IMR-90 (cell line): Measurements from ENCODE around the gene IL36G. TPM values are rescaled to one million over a fixed set of nuclear protein-coding genes. Genes with fewer than 3 reads are reported as not detected.

Experiments
- ATAC-seq: fragments of 200-7000 bp; cut with Tn5 transposase; 2 replicates; pipeline ENCODE4 v1.9.1; 2020; ENCODE audit warnings: low read depth, mild to moderate bottlenecking, moderate library complexity
- BruUV-seq: library from RNA; stranded (reverse); fragments of 400-500 nt; replicated peaks from 2 replicates; lab custom pipeline; 2021; lab: Mats Ljungman, UMichigan
- CTCF ChIA-PET: fragments of 300-600 bp; formaldehyde crosslinking; extraction: SDS; loops from one replicate; lab custom pipeline; 2021; ENCODE audit warnings: antibody characterized with exemption; lab: Yijun Ruan, JAX
- POLR2A ChIA-PET: fragments of 300-600 bp; sonication (Branson Sonifier 250); formaldehyde crosslinking; loops from one replicate; lab custom pipeline; 2022; ENCODE audit warnings: antibody characterized with exemption; ENCODE audit not compliant: unreplicated experiment; lab: Charles Lee
- DNase-seq: peaks from one replicate; pipeline ENCODE4 v3.0.0; 2013
- H2AFZ ChIP-seq: replicated peaks from 2 replicates; pipeline ENCODE3; 2013; ENCODE audit warnings: low read length, mild to moderate bottlenecking; ENCODE audit not compliant: poor library complexity
- H2AK5ac ChIP-seq: 2 replicates; pipeline ENCODE4 v1.6.1; 2013; ENCODE audit warnings: low read depth, low read length, inconsistent platforms
- H2AK9ac ChIP-seq: replicated peaks from 2 replicates; pipeline ENCODE3; 2013; ENCODE audit warnings: mild to moderate bottlenecking, low read depth, low read length, moderate library complexity; ENCODE audit not compliant: poor library complexity
- H2BK120ac ChIP-seq: 2 replicates; pipeline ENCODE4 v1.6.1; 2013; ENCODE audit warnings: low read depth, low read length, inconsistent platforms
- H2BK15ac ChIP-seq: 3 replicates; pipeline ENCODE4 v1.6.1; 2013; ENCODE audit warnings: low read depth, low read length, inconsistent platforms
- H2BK20ac ChIP-seq: 2 replicates; pipeline ENCODE4 v1.6.1; 2013; ENCODE audit warnings: low read depth, mild to moderate bottlenecking, inconsistent platforms, low read length, moderate library complexity
- H2BK5ac ChIP-seq: 2 replicates; pipeline ENCODE4 v1.6.1; 2013; ENCODE audit warnings: mild to moderate bottlenecking, low read depth, low read length, inconsistent platforms; ENCODE audit not compliant: poor library complexity, severe bottlenecking
- H3K14ac ChIP-seq: replicated peaks from 2 replicates; pipeline ENCODE4 v1.6.1; 2013; ENCODE audit warnings: low read depth, low read length, inconsistent platforms
- H3K18ac ChIP-seq: 2 replicates; pipeline ENCODE4 v1.6.1; 2013; ENCODE audit warnings: low read depth, low read length, control low read depth
- H3K23ac ChIP-seq: 2 replicates; pipeline ENCODE4 v1.6.1; 2013; ENCODE audit warnings: low read depth, low read length, inconsistent platforms
- H3K27ac ChIP-seq: 2 replicates; pipeline ENCODE4 v1.5.1; 2013; ENCODE audit warnings: mild to moderate bottlenecking, control low read depth, low read length; ENCODE audit not compliant: insufficient read depth
- H3K27me3 ChIP-seq: 2 replicates; pipeline ENCODE4 v1.6.1; 2013; ENCODE audit warnings: low read length; ENCODE audit not compliant: control insufficient read depth, insufficient read depth
- H3K36me3 ChIP-seq: 2 replicates; pipeline ENCODE4 v1.6.1; 2013; ENCODE audit warnings: low read length, mixed read lengths; ENCODE audit not compliant: control insufficient read depth, insufficient read depth
- H3K4ac ChIP-seq: 2 replicates; pipeline ENCODE4 v1.6.1; 2013; ENCODE audit warnings: low read depth, low read length, inconsistent platforms
- H3K4me1 ChIP-seq: 2 replicates; pipeline ENCODE4 v1.6.1; 2013; ENCODE audit warnings: low read length, mixed read lengths; ENCODE audit not compliant: control insufficient read depth, insufficient read depth
- H3K4me2 ChIP-seq: 2 replicates; pipeline ENCODE4 v1.6.1; 2013; ENCODE audit warnings: low read depth, mild to moderate bottlenecking, control low read depth, low read length, moderate library complexity
- H3K4me3 ChIP-seq: 2 replicates; pipeline ENCODE4 v1.5.1; 2013; ENCODE audit warnings: low read depth, mild to moderate bottlenecking, control low read depth, low read length, moderate library complexity; ENCODE audit not compliant: insufficient read depth
- H3K56ac ChIP-seq: 2 replicates; pipeline ENCODE4 v1.6.1; 2013; ENCODE audit warnings: low read length, inconsistent platforms; ENCODE audit not compliant: insufficient read depth; ENCODE audit errors: extremely low read depth
- H3K79me1 ChIP-seq, 2 experiments: 2 replicates each; pipeline ENCODE4 v1.6.1; 2013; ENCODE audit warnings: low read length in 2 of 2, inconsistent platforms in 1 of 2, low read depth in 1 of 2
- H3K9ac ChIP-seq: 2 replicates; pipeline ENCODE4 v1.6.1; 2013; ENCODE audit warnings: low read depth, low read length, control low read depth
- H3K9me1 ChIP-seq: 2 replicates; pipeline ENCODE4 v1.6.1; 2013; ENCODE audit warnings: low read length, inconsistent platforms; ENCODE audit not compliant: insufficient read depth
- H3K9me3 ChIP-seq: 2 replicates; pipeline ENCODE4 v1.6.1; 2013; ENCODE audit warnings: low read length; ENCODE audit not compliant: control insufficient read depth, insufficient read depth
- H4K20me1 ChIP-seq: 2 replicates; pipeline ENCODE4 v1.6.1; 2013; ENCODE audit warnings: low read length, inconsistent platforms; ENCODE audit not compliant: insufficient read depth
- H4K5ac ChIP-seq: 2 replicates; pipeline ENCODE4 v1.6.1; 2013; ENCODE audit warnings: mild to moderate bottlenecking, low read depth, low read length, control low read depth
- H4K8ac ChIP-seq, 2 experiments: 2 replicates each; pipeline ENCODE4 v1.6.1; 2013; ENCODE audit warnings: low read depth in 2 of 2, low read length in 2 of 2, control low read depth in 1 of 2, inconsistent platforms in 1 of 2
- H4K91ac ChIP-seq: 2 replicates; pipeline ENCODE4 v1.6.1; 2013; ENCODE audit warnings: low read depth, low read length, inconsistent platforms; ENCODE audit not compliant: insufficient read depth
- CHD1 ChIP-seq: IDR thresholded peaks from 2 replicates; pipeline ENCODE4 v1.6.1; 2012; ENCODE audit warnings: low read depth, low read length, improper control_type of control experiment
- FOS ChIP-seq: fragments of 150-350 bp; IDR thresholded peaks from 2 replicates; pipeline ENCODE4 v1.6.1; 2016; ENCODE audit warnings: low read depth, low read length
- MAZ ChIP-seq: IDR thresholded peaks from 2 replicates; pipeline ENCODE4 v1.6.1; 2012; ENCODE audit warnings: low read depth, mild to moderate bottlenecking, low read length, improper control_type of control experiment, moderate library complexity, borderline replicate concordance
- MXI1 ChIP-seq: IDR thresholded peaks from 2 replicates; pipeline ENCODE4 v1.6.1; 2012; ENCODE audit warnings: low read depth, mild to moderate bottlenecking, low read length, moderate library complexity, borderline replicate concordance
- NFE2L2 ChIP-seq: fragments of 150-350 bp; IDR thresholded peaks from 2 replicates; pipeline ENCODE4 v1.6.1; 2016; ENCODE audit warnings: low read depth, mild to moderate bottlenecking, low read length
- POLR2A ChIP-seq: IDR thresholded peaks from 2 replicates; pipeline ENCODE4 v1.6.1; 2012; ENCODE audit warnings: mild to moderate bottlenecking, low read depth, low read length
- RAD21 ChIP-seq: IDR thresholded peaks from 2 replicates; pipeline ENCODE4 v1.6.1; 2012; ENCODE audit warnings: low read length, improper control_type of control experiment
- RCOR1 ChIP-seq: IDR thresholded peaks from 2 replicates; pipeline ENCODE4 v1.6.1; 2012; ENCODE audit warnings: mild to moderate bottlenecking, low read length, improper control_type of control experiment; ENCODE audit not compliant: insufficient replicate concordance
- SMC3 ChIP-seq: fragments of 150-350 bp; IDR thresholded peaks from 2 replicates; pipeline ENCODE4 v1.6.1; 2016; ENCODE audit warnings: low read depth, mild to moderate bottlenecking, antibody characterized with exemption, low read length, moderate library complexity
- WGBS, 2 experiments: methylation state at CpG; one replicate each; pipeline versions ENCODE4 v1.1.5 to v1.1.7; 2013; ENCODE audit warnings: missing lambda C conversion rate in 2 of 2; ENCODE audit not compliant: insufficient read length in 1 of 2; ENCODE audit errors: extremely low coverage in 2 of 2; 5-methylcytosine and 5-hydroxymethylcytosine counted together
- dilution Hi-C: fragments of 300-500 bp; cut with HindIII; formaldehyde crosslinking; loops from one replicate; pipeline ENCODE4 v1.14.3; 2018; ENCODE audit warnings: low sequenced_read_pairs; ENCODE audit not compliant: unreplicated experiment
- in situ Hi-C: fragments of 300-500 bp; cut with MboI; formaldehyde crosslinking; loops from 3 replicates; pipeline ENCODE4 v1.14.3; 2019; ENCODE audit warnings: low sequenced_read_pairs, inconsistent platforms, mixed read lengths
- intact Hi-C: fragments of 100-400 bp; cut with micrococcal nuclease; formaldehyde crosslinking; loops from 2 replicates; pipeline ENCODE4 v1.10.0; 2022
- polyA plus RNA-seq, 3 experiments: library from polyadenylated mRNA; depleted of rRNA; stranded (reverse); fragments of >200 nt; gene quantifications; 2 replicates each; pipeline ENCODE4 v1.2.3, GENCODE V29; 2012; ENCODE audit warnings: low replicate concordance in 1 of 3
- total RNA-seq: library from RNA; depleted of rRNA; stranded (reverse); fragments of >200 nt; gene quantifications from 2 replicates; pipeline ENCODE4 v1.2.3, GENCODE V29; 2012
- TF ChIP-seq, protein P1 (sequence below): fragments of 150-350 bp; IDR thresholded peaks from 2 replicates; pipeline ENCODE4 v1.6.1; 2016; ENCODE audit warnings: low read depth, mild to moderate bottlenecking, low read length, moderate library complexity, borderline replicate concordance
- TF ChIP-seq, protein P2 (sequence below): conservative IDR thresholded peaks from 2 replicates; pipeline ENCODE4 v1.5.1; 2012; ENCODE audit warnings: mild to moderate bottlenecking, low read depth, low read length, improper control_type of control experiment
- TF ChIP-seq, protein P3 (sequence below): fragments of 150-350 bp; IDR thresholded peaks from 2 replicates; pipeline ENCODE4 v1.6.1; 2017; ENCODE audit warnings: mild to moderate bottlenecking, antibody characterized with exemption, low read length, low read depth

IL36G gene
- total and polyA plus RNA-seq, 2 of the 4 experiments (the other 2 are of a cell fraction), result not detected

DNA sequence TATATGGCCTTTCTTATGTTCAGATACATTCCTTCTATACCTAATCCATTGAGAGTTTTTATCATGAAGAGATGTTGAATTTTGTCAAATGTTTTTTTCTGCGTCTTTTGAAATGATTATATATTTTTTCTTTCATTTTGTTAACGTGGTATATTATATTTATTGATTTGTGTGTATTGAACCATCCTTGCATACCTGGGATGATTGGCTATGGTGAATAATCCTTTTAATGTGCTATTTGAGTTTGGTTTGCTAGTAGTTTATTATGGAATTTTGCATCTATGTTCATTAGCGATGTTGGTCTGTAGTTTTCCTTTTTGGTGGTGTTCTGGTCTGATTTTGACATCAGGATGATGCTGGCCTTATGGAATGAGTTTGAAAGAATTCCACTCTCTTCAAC is 11.8 kb downstream of the IL36G start:
- H2BK20ac ChIP-seq, result no peak overlapping the region
- H2AK9ac ChIP-seq, result no peak overlapping the region
- H4K91ac ChIP-seq, result no peak overlapping the region
- H4K20me1 ChIP-seq, result no peaks in the 10 kb centered on the region
- H3K36me3 ChIP-seq, result no peaks in the 10 kb centered on the region
- CTCF ChIA-PET, result no interaction called here
- H2BK120ac ChIP-seq, result no peak overlapping the region
- no peak overlapping the region for H3K27ac ChIP-seq
- no peak overlapping the region for H4K5ac ChIP-seq
- intact Hi-C loops, result no loop called here
- POLR2A ChIA-PET, result no interaction called here
- H3K56ac ChIP-seq, result no peak overlapping the region
- TF ChIP-seq, protein P1, sequence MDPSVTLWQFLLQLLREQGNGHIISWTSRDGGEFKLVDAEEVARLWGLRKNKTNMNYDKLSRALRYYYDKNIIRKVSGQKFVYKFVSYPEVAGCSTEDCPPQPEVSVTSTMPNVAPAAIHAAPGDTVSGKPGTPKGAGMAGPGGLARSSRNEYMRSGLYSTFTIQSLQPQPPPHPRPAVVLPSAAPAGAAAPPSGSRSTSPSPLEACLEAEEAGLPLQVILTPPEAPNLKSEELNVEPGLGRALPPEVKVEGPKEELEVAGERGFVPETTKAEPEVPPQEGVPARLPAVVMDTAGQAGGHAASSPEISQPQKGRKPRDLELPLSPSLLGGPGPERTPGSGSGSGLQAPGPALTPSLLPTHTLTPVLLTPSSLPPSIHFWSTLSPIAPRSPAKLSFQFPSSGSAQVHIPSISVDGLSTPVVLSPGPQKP, result no peak
- TF ChIP-seq RCOR1 (no peak), FOS (no peak), POLR2A (no peak), SMC3 (no peak), RAD21 (no peak), NFE2L2 (no peak), MXI1 (no peak), MAZ (no peak), CHD1 (no peak)
- TF ChIP-seq, protein P2, sequence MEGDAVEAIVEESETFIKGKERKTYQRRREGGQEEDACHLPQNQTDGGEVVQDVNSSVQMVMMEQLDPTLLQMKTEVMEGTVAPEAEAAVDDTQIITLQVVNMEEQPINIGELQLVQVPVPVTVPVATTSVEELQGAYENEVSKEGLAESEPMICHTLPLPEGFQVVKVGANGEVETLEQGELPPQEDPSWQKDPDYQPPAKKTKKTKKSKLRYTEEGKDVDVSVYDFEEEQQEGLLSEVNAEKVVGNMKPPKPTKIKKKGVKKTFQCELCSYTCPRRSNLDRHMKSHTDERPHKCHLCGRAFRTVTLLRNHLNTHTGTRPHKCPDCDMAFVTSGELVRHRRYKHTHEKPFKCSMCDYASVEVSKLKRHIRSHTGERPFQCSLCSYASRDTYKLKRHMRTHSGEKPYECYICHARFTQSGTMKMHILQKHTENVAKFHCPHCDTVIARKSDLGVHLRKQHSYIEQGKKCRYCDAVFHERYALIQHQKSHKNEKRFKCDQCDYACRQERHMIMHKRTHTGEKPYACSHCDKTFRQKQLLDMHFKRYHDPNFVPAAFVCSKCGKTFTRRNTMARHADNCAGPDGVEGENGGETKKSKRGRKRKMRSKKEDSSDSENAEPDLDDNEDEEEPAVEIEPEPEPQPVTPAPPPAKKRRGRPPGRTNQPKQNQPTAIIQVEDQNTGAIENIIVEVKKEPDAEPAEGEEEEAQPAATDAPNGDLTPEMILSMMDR, result no peak
- TF ChIP-seq, protein P3, sequence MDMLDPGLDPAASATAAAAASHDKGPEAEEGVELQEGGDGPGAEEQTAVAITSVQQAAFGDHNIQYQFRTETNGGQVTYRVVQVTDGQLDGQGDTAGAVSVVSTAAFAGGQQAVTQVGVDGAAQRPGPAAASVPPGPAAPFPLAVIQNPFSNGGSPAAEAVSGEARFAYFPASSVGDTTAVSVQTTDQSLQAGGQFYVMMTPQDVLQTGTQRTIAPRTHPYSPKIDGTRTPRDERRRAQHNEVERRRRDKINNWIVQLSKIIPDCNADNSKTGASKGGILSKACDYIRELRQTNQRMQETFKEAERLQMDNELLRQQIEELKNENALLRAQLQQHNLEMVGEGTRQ, result no peak
- ATAC-seq, result no peak
- no peaks in the 10 kb centered on the region for H3K9me1 ChIP-seq
- H2BK5ac ChIP-seq, result no peak overlapping the region
- no TSS peak for BruUV-seq
- H3K79me1 ChIP-seq, result no peaks in the 10 kb centered on the region
- no peak overlapping the region for H3K4me2 ChIP-seq
- in situ Hi-C loops, result no loop called here
- H3K9ac ChIP-seq, result no peak overlapping the region
- H3K18ac ChIP-seq, result no peak overlapping the region
- H2AFZ ChIP-seq, result no peak overlapping the region
- no peak overlapping the region for H3K14ac ChIP-seq
- no peak overlapping the region for H3K23ac ChIP-seq
- no peaks in the 10 kb centered on the region; the same call in 1 of the 2 replicates for H3K9me3 ChIP-seq
- no CpG with 5 or more reads among the region's 3 CpGs for WGBS, 2 experiments
- no peak overlapping the region for H3K4ac ChIP-seq
- dilution Hi-C loops, result no loop called here
- H3K27me3 ChIP-seq, result peaks cover 3% of the 10 kb centered on the region; the same call in 1 of the 2 replicates
- no peak overlapping the region for H2BK15ac ChIP-seq
- H3K4me3 ChIP-seq, result no peak overlapping the region
- no peak overlapping the region for H4K8ac ChIP-seq
- no peak for DNase-seq
- no peak overlapping the region for H2AK5ac ChIP-seq
- no peaks in the 10 kb centered on the region for H3K4me1 ChIP-seq
